Mucosa of gallbladder (tissue), 1 donor: ENCODE measurements around the gene TBC1D5. TPM values are rescaled to one million over a fixed set of nuclear protein-coding genes. Genes with fewer than 3 reads are reported as not detected.
A peak's percentile ranks its signal among the peaks of the same experiment; 100 is the strongest.
"Not testable (repeated sequence)": the region's sequence is repeated elsewhere in the genome, so short reads cannot be mapped to it uniquely, and the experiment has no call there.

Source experiments
- DNase-seq: peaks from one replicate; pipeline ENCODE4 v3.0.0-alpha.2; 2020; ENCODE audit warnings: low spot score
- total RNA-seq: library from RNA; stranded (reverse); gene quantifications from one replicate; pipeline ENCODE4 v1.2.1, GENCODE V29; 2021
- donor health status: DM: no; HTN: no; CAD: no.

The TBC1D5 gene
- total RNA-seq, 1 donor from 2014 or later = 60.0 TPM

DNA sequence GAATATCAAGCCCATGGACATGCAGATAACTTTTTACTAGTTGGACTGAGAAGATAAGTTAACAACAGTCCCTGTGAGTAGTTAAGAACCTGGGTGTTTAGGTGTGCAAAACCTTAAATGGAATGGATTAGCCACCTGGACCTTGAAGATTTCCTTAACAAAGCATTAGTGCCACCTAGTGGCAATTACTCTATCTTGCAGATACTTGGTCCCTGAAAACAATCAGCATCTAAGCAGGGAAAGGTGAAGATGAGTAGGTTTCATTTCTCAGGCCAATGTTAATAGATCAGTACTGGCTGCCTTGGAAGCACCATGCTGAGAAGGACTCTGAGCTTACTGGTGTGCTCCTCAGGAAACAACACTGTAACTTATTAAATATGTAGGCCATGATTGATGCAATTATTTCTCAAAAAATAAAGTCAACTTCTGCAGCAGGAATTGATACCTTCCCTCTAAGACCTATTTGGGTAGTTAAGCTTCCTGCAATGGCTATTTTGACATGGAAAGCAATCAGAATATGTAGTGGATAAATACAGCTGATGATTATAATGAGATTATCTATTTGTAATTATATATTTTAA is 329.4 kb downstream of the TBC1D5 start:
- DNase-seq = peak; percentile 15

DNA sequence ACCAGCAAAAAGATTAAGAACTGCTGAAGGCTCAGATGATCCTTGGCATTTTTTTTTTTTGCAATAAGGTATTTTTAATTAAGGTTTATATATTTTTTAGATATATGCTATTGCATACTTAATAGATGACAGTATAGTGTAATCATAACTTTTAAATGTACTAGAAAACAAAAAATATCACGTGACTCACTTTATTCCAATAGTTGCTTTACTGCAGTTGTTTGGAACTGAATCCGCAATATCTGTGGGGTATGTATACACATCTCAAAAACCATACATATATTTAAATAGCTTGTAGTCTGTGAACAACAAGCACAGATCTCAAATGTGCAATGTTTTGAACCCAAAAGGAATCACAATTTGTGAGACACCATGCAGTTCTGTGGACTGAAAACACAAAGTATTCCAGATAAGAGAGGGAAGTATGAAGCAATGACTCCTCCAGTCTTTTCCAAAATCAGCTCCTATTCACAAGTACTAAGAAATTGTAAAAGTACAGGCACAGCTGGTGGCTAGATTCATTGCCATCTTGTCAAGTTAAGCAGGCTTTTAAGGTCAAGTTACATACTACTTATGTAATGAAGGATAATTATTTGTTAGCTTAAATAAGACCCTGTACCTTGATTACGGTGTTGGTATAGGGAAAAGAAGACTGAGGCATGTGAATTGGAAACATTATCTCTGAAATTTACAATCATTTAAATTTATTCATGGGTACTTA is 331.1 kb downstream of the TBC1D5 start:
- no peak for DNase-seq

DNA sequence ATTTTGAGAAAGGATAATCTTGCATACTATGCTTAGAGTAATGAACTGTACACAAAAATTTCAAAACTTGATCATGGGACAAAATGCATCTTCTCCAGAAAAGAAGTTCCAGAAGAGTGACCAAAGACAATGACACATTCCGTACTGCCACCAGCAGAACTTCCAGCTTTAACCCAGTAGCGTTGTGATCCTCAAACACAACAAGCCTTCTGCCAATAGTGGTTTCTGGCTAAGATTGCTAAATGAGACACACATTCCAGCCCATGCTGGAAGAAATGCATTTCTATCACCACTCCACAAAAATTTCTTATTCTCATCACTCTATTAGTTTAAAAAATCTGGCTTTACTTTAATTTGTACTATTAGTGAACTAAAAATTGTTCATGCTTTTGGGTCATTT is 334.9 kb downstream of the TBC1D5 start:
- no peak for DNase-seq

DNA sequence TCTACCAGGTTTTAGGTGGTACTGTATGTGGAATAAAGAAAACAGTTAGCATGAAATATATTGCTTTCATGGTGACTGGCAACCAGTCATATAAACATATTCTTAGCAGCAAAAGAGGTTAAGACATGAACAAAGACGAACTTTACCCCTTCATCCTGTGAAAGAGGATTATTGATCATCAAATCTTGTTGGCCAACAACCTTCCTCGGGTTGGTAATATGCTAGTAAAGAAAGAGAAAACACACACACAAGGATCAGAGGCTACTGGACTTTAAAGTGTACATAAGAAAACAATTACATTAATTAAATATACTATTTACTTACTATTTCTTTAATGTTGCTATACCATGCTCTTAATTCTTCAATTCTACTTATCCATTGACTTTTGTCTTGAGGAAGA is 337.9 kb downstream of the TBC1D5 start:
- DNase-seq = no peak

DNA sequence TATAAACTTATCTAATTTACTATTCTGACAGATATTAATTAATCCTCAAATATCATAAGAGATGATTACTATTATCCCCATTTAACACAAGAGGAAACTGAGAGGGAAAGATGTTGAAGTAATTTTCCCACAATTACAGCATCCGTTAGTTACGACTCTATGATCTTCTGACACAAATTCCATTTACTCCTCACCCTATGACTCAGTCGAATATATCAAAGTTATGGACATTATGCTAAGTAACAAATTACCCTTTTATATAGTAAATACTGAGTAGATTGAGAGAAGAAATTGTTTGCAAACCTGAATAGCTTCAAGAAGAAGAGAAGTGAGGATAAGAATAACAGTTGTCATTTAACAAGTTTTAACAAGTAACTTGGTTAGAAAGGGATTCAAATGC is 340.0 kb downstream of the TBC1D5 start:
- no peak for DNase-seq

DNA sequence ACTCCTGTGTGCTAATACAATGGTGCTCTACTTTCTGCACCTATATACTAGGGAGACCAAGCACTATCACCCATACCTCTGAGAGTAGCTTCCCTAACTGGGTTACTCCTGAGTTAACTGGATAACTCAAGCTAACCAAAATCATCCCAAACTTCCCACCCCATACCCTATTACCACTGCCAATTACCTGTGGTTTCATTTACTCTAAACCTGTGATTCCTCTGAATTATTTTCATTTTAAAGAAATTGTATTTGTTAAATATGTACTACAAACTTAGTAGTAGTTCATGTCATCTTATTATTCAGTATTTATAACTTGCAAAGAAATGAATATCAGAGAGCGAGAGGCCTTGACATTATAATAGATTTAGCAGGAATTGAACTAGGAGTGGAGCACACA is 340.5 kb downstream of the TBC1D5 start:
- no peak for DNase-seq

DNA sequence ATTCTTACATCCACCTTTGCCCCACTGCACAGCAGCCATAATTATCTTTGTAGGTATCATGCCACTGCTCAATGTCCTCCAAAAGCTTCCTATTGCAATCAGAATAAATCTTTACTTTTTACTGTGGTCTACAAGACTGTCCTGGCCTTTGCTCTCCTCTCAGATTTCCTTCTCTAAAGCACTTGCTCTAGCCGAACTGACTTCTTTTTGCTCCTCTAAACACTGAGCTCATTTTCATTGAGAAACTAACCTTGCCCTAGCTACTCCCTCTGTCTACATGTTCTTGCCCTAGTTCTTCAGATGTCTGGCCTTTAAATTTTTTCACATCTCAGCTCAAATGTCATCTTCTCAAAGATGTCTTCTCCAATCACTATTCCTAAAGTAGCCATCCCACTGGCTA is 342.8 kb downstream of the TBC1D5 start:
- DNase-seq = no peak

DNA sequence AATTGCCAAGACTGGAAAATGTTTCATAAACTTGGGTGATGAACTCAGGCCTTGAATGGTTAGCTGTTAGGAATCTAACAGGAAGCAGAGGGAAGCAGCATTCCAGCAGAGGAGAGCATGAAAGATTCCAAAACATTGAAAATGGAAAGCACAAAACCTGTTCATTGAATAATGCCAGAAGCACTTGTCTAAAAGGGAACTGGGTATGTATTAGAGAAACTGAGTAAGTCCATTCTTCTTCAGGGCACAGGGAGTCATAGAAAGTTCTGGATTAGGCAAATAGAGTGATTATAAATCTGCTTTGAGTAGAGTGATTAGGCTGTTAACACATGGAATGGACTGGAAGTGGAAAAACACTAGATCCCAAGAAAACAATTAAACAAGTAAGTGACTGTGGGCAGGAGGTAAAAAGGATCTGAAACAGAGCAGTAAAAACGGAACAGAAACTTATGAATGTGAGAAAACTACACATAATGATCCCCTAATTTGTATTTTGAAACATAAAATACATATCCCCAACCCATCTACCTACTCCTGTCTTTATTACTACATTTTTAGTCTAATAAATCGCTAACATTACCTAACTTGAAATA is 343.4 kb downstream of the TBC1D5 start:
- DNase-seq = no peak

DNA sequence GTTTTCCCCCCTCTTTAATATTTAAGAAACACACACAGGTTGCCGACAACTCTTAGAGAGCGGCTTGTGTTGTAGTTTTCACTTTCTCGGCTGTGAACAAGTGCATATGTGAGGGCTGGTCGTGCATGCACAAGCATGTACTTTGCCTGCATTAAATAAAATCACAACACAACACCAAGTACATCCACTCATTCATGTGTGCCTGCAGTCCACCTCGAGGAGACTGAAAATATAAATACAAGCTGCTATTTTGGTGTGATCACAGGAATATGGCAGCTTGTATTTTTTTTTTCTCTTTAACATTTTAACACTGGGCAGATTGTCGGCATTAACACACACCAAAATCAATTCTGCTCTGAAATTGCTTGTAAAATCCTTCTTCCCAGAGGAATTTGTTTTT is 346.4 kb downstream of the TBC1D5 start:
- no peak for DNase-seq

DNA sequence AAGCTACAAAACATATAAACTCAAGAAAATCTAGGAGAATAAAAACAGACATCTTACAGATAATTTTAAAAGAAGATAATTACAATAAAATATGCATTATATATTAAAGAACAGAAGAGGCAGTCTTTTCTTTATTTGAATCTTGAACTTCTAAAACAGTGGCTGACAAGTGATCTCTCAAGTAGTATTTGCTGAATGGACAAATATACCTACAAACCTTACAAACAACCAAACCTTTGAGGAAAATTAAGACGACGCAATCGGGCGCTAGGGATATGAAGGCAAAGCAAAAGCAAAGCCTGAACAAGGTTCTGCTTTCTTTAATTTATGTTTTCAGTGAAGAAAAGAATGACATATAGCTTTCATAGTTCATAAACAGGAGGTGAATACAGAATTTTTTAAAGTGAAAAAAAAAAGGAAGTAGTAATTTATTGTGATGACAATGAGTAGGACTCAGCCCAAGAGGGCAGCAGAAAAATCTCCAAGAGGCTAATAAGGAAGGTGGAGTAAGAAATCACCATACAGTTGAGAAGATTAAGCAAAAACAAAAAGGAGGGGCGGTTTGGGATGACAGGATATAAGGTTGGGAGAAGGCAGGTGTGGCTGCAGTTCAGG is 347.8 kb downstream of the TBC1D5 start:
- DNase-seq = no peak

DNA sequence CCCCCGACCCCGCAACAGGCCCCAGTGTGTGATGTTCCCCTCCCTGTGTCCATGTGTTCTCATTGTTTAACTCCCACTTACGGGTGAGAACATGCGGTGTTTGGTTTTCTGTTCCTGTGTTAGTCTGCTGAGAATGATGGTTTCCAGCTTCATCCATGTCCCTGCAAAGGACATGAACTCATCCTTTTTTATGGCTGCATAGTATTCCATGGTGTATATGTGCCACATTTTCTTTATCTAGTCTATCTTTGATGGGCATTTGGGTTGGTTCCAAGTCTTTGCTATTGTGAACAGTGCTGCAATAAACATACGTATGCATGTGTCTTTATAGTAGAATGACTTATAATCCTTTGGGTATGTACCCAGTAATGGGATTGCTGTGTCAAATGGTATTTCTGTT is 349.9 kb downstream of the TBC1D5 start:
- DNase-seq = not testable (repeated sequence)

DNA sequence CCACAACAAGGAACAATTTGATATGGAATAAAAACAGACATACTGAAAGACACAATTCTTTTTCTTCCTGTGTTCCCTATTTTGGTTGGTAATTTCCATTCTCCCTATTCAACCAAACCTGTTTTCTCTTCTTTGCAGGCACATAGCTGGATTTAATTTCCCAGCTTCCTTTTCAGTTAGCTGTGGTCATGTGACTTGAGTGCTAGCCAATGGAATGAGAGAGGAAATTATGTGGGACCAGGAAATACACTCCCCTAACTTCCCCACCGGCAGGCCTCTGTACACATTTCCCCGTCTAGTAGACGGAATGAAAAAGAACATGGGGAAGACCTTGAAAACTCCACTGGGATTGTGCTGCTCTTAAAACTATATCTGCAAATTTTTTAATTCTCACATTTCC is 351.6 kb downstream of the TBC1D5 start:
- DNase-seq = no peak

DNA sequence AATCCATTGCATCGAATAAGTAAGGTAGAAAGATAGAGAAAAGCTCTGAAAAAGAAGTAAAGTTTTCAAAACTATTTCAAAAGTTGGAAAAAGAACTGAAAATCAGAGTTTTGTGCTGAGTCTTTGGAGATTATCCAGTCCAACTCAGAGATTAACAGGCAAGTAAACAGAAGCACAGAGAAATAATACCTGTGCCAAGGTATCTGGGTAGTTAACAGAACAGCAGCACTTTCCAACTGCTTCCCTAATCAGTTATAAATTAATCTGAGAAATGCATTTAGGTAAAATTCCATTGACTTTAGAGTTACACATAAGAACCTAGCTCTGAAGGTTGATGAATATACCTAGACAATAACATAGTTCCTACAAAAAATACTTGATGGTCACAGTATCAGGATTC is 355.3 kb downstream of the TBC1D5 start:
- DNase-seq = no peak

DNA sequence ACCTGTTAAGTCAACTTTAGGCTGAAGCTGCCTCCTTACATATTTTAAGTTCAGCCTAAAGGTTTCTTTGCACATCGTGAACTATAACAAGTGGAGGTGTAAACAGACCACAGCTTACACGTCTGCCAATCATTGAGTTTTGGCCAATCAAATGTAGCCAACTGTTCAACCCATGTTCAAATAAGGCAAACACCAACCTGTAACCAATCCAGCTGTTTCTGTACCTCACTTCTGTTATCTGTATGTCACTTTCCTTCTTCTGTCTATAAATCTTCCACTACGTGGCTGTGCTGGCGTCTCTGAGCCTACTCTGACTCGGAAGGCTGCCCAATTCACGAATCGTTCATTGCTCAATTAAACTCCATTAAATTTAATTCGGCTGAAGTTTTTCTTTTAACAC is 356.0 kb downstream of the TBC1D5 start:
- no peak for DNase-seq

DNA sequence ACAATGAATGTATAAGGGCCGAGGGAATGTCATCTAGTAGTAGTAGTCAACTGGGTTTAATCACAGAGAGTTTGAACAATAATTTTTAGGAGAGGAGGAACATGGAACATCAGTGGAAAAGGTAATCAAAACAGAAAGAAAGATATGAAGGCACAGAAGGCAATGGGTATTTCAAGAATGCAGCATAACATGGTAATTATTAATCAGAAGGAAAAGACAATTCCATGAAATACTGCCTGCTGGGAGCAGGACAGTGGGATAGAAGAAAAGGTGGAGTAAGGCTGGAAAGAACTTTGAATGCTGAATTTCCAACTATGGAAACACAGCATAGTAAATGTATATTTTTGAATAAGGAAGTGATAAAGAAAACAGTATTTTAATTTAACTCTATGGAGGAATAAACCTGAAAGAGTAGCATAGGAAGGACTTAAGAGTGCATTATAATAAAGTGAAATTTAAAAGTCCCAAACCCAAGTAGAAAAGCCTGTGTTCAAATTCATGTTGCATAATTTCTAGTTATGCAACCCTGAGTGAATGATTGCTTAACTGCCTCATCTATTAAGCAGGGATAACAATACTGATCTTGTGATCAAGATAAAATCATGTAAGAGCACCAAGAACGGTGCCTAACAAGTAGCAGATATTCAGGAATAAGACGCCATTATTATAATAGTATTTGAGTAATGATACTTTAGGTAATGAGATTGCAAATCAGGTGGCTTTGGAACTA is 357.7 kb downstream of the TBC1D5 start:
- DNase-seq = no peak

DNA sequence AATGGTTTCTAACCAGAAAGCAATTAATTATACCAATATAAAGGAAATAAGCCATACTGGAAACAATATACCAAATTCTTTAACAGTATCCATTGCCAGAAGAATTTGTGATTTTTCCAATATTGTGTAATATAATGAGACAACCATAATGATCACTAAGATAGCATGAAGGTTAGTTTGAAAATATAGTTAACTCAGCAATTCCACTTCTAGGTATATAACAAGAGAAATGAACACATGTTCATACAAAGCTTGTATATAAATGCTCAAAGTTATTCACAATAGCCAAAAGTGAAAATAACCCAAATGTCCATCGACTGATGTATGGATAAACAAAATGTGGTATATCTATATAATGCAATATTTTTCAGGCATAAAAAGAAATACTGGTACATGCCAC is 369.1 kb downstream of the TBC1D5 start:
- DNase-seq = no peak

DNA sequence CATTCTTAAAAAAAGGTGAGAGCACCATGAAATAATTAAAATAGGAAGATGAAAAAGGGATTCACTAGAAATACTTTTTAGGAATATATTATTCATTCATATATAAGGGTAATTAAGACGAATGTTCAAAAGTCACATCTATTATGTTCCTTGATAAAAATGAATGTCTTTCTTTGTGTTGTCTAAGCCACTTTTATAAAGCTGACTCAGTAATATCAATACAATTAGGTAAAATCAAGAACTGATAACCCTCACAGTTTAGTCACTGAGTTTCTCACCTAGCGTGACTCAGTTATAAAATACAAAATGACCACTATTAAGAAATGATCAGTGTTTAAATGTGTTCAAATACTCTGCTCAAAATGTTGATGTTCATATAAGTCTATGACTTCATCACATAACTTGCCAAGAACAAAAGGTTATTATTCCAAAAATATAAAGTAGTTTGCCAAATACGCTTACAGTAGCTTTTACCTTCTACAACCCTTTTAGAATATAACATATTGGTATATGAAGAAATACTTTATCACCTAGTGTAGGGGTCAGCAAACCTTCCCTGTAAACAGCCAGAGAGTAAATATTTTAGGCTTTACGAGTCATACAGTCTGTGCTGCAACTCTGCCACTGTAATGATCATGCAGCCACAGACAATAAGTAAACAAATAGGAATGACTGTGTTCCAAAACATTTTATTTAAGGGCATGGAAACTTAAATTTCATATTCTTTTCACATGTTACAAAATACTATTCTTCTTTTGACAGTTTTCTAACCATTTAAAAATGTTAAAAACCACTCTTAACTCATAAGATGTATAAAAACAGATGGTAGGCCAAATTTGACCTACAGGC is 369.8 kb downstream of the TBC1D5 start:
- DNase-seq = no peak

DNA sequence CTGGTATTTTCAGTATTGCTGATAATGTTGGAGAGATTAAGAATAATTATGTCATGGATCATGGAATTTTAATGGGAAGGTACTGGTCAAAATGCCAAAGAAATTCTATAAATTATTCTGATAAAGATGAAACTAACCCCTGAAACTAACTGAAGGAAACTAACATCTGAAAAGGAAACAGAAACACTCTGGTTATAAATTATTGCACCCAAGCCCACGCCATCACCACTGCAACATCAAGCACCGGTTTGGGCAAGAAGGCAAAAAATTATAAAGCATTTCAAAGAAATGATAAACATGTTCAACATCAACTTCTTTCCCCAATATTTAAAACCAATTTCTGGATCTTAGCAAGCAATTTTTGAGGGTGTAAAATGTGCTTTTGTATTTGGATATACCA is 372.5 kb downstream of the TBC1D5 start:
- no peak for DNase-seq

DNA sequence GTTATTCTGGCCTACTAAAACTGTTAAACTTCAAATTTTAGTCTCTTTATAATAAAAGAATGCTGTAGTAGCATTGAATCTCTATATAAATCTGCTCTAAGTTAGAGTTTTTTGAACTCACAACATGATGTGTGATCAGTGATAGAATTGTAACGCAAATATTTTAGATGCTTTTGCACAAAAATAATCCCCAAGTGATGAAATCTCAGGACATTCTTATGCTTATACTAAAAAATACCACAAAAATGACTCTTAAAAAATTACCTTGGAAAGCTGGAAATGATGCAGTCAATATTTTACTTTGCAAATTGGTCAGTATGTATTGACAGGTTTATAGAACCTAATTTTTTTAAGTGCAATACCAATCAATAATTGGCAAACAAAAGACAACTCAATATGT is 375.3 kb downstream of the TBC1D5 start:
- no peak for DNase-seq

DNA sequence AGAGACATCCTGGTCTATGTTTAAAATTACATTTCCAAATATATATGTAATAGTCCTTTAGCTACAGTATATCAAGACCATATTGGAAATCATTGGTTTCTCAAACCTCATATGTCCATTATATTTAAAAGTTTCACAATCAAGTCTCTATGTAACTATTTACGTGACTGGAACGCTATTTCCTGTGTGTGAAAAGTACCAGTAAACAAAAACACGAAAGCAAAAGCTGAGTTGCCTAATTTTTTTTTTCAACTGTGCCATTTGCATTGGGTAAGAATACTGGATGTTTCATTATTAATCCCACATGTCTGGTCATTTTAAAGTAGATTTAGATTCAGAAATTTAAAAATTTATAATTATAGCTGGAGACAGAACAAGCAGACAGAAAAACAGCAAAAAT is 381.4 kb downstream of the TBC1D5 start:
- DNase-seq = no peak

DNA sequence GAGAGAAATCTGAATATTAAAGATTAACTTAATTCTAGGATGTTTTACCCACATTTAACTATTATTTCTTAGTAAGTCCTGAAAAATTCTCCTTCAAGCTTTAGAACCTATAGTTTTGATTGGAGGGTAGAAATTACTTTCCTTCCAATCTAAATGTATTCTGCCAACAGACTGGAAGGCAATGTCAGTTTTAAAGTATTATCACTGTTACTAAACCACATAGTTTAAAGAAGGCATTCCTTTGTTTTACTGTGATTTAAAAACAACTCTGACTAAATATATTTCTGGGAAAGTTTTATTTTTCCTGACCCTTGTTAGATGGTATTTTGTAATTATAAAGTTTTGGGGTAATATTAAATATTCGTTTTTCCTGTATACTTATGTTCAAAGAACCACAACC is 382.5 kb downstream of the TBC1D5 start:
- DNase-seq = no peak
